ENCODE data around the gene MIER2. TPM values are rescaled to one million over a fixed set of nuclear protein-coding genes. Genes with fewer than 3 reads are reported as not detected.
A peak's percentile ranks its signal among the peaks of the same experiment; 100 is the strongest.
"Not testable (repeated sequence)": the region's sequence is repeated elsewhere in the genome, so short reads cannot be mapped to it uniquely, and the experiment has no call there.

MIER2 gene
- total RNA-seq, 1 donor from 2014 or later: 44.5 TPM

- peaks cover 25% of the 10 kb centered on the region for H3K27me3 Mint-ChIP-seq (ENCODE audit: low read depth)
- H3K4me3 Mint-ChIP-seq (ENCODE audit: unreplicated experiment); DNase-seq (ENCODE audit: low spot score); H3K4me1 Mint-ChIP-seq (ENCODE audit: low read depth); H3K9me3 Mint-ChIP-seq (ENCODE audit: low read depth); H3K36me3 Mint-ChIP-seq (ENCODE audit: low read depth); H3K27ac Mint-ChIP-seq (ENCODE audit: unreplicated experiment): not testable (repeated sequence)
- peak; percentile 44 for TF ChIP-seq CTCF (IDR thresholded peaks at IDR 0.05)
Measured at GRCh38 chr19:386189-386588, 41.6 kb upstream of the MIER2 start.

- H3K27me3 Mint-ChIP-seq (ENCODE audit: low read depth): peaks cover 25% of the 10 kb centered on the region
- H3K9me3 Mint-ChIP-seq (ENCODE audit: low read depth): no peaks in the 10 kb centered on the region
- no peaks in the 10 kb centered on the region for H3K36me3 Mint-ChIP-seq (ENCODE audit: low read depth)
- peak; percentile 46 for DNase-seq (ENCODE audit: low spot score)
- peaks cover 3% of the 10 kb centered on the region for H3K4me1 Mint-ChIP-seq (ENCODE audit: low read depth)
- H3K4me3 Mint-ChIP-seq (ENCODE audit: unreplicated experiment): no peak overlapping the region
- H3K27ac Mint-ChIP-seq (ENCODE audit: unreplicated experiment): no peak overlapping the region
- TF ChIP-seq CTCF (IDR thresholded peaks at IDR 0.05): no peak
Measured at GRCh38 chr19:384799-385169, 40.2 kb upstream of the MIER2 start.

- DNase-seq (ENCODE audit: low spot score): peak; percentile 81
- H3K27ac Mint-ChIP-seq (ENCODE audit: unreplicated experiment): no peak overlapping the region
Measured at GRCh38 chr19:383922-384798, 39.6 kb upstream of the MIER2 start.

GRCh38 chr19:383040-383439 is 38.4 kb upstream of the MIER2 start:
- no peak overlapping the region for H3K27ac Mint-ChIP-seq (ENCODE audit: unreplicated experiment)
- no peaks in the 10 kb centered on the region for H3K9me3 Mint-ChIP-seq (ENCODE audit: low read depth)
- DNase-seq (ENCODE audit: low spot score): peak; percentile 64
- no peak for TF ChIP-seq CTCF (IDR thresholded peaks at IDR 0.05)
- no peaks in the 10 kb centered on the region for H3K36me3 Mint-ChIP-seq (ENCODE audit: low read depth)
- peaks cover 3% of the 10 kb centered on the region for H3K4me1 Mint-ChIP-seq (ENCODE audit: low read depth)
- peaks cover 25% of the 10 kb centered on the region for H3K27me3 Mint-ChIP-seq (ENCODE audit: low read depth)
- no peak overlapping the region for H3K4me3 Mint-ChIP-seq (ENCODE audit: unreplicated experiment)

More at GRCh38 chr19:383922-384798, 39.6 kb upstream of the MIER2 start:
- TF ChIP-seq CTCF (IDR thresholded peaks at IDR 0.05): peak; percentile 75
- peaks cover 3% of the 10 kb centered on the region for H3K4me1 Mint-ChIP-seq (ENCODE audit: low read depth)
- H3K4me3 Mint-ChIP-seq (ENCODE audit: unreplicated experiment): no peak overlapping the region
- H3K9me3 Mint-ChIP-seq (ENCODE audit: low read depth): no peaks in the 10 kb centered on the region
- H3K27me3 Mint-ChIP-seq (ENCODE audit: low read depth): peaks cover 25% of the 10 kb centered on the region
- no peaks in the 10 kb centered on the region for H3K36me3 Mint-ChIP-seq (ENCODE audit: low read depth)

GRCh38 chr19:382578-382977 is 38.0 kb upstream of the MIER2 start:
- not testable (repeated sequence) for H3K36me3 Mint-ChIP-seq (ENCODE audit: low read depth); H3K4me3 Mint-ChIP-seq (ENCODE audit: unreplicated experiment); DNase-seq (ENCODE audit: low spot score); H3K27ac Mint-ChIP-seq (ENCODE audit: unreplicated experiment); H3K4me1 Mint-ChIP-seq (ENCODE audit: low read depth); H3K9me3 Mint-ChIP-seq (ENCODE audit: low read depth)
- H3K27me3 Mint-ChIP-seq (ENCODE audit: low read depth): peaks cover 28% of the 10 kb centered on the region

GRCh38 chr19:381901-382300 is 37.3 kb upstream of the MIER2 start:
- H3K4me3 Mint-ChIP-seq (ENCODE audit: unreplicated experiment); H3K27ac Mint-ChIP-seq (ENCODE audit: unreplicated experiment); H3K9me3 Mint-ChIP-seq (ENCODE audit: low read depth); H3K36me3 Mint-ChIP-seq (ENCODE audit: low read depth); H3K4me1 Mint-ChIP-seq (ENCODE audit: low read depth): not testable (repeated sequence)
- peak; percentile 82 for DNase-seq (ENCODE audit: low spot score)
- peaks cover 26% of the 10 kb centered on the region for H3K27me3 Mint-ChIP-seq (ENCODE audit: low read depth)

- H3K27me3 Mint-ChIP-seq (ENCODE audit: low read depth): peaks cover 26% of the 10 kb centered on the region
- H3K36me3 Mint-ChIP-seq (ENCODE audit: low read depth); H3K4me3 Mint-ChIP-seq (ENCODE audit: unreplicated experiment); H3K9me3 Mint-ChIP-seq (ENCODE audit: low read depth); H3K4me1 Mint-ChIP-seq (ENCODE audit: low read depth); H3K27ac Mint-ChIP-seq (ENCODE audit: unreplicated experiment): not testable (repeated sequence)
- peak; percentile 26 for DNase-seq (ENCODE audit: low spot score)
Measured at GRCh38 chr19:380618-381219, 36.1 kb upstream of the MIER2 start.

Data from chondrocyte (in vitro differentiated cells).